Measurements from ENCODE around the gene FNDC3A. TPM values are rescaled to one million over a fixed set of nuclear protein-coding genes. Genes with fewer than 3 reads are reported as not detected.
A peak's percentile ranks its signal among the peaks of the same experiment; 100 is the strongest.

FNDC3A gene
- total RNA-seq, 2 experiments from 2014 or later, result 21.1 to 21.6 TPM

GRCh38 chr13:48955536-48955935 is 20.2 kb upstream of the FNDC3A start:
- H3K4me3 Mint-ChIP-seq, result no peak overlapping the region
- intact Hi-C loops (cut with micrococcal nuclease), result no loop called here
- no peak for DNase-seq
- no peaks in the 10 kb centered on the region for H3K36me3 Mint-ChIP-seq
- no peak overlapping the region for H3K27ac Mint-ChIP-seq
- H3K4me1 Mint-ChIP-seq (ENCODE audit: low read depth), result no peaks in the 10 kb centered on the region
- no peaks in the 10 kb centered on the region for H3K9me3 Mint-ChIP-seq
- ChIA-PET CTCF (no interaction called here), POLR2A (interaction anchor here (0.6 kb wide), 1 partner anchor 155 kb away, joined by 3 read pairs; no protein-coding TSS in a partner anchor)
- H3K27me3 Mint-ChIP-seq, result no peaks in the 10 kb centered on the region

- no peak overlapping the region for H3K27ac Mint-ChIP-seq
- POLR2A ChIA-PET, result no interaction called here
- CTCF ChIA-PET, result no interaction called here
- no peak overlapping the region for H3K4me3 Mint-ChIP-seq
- intact Hi-C loops (cut with micrococcal nuclease), result no loop called here
- no peaks in the 10 kb centered on the region for H3K4me1 Mint-ChIP-seq (ENCODE audit: low read depth)
- H3K36me3 Mint-ChIP-seq, result no peaks in the 10 kb centered on the region
- H3K9me3 Mint-ChIP-seq, result no peaks in the 10 kb centered on the region
- no peaks in the 10 kb centered on the region for H3K27me3 Mint-ChIP-seq
- DNase-seq, result no peak
Observed at GRCh38 chr13:48961379-48961778, 14.3 kb upstream of the FNDC3A start.

- intact Hi-C loops (cut with micrococcal nuclease), result no loop called here
- no peak for DNase-seq
- H3K27me3 Mint-ChIP-seq, result no peaks in the 10 kb centered on the region
- POLR2A ChIA-PET, result no interaction called here
- no peak overlapping the region for H3K4me3 Mint-ChIP-seq
- no peaks in the 10 kb centered on the region for H3K36me3 Mint-ChIP-seq
- H3K27ac Mint-ChIP-seq, result no peak overlapping the region
- no peaks in the 10 kb centered on the region for H3K4me1 Mint-ChIP-seq (ENCODE audit: low read depth)
- H3K9me3 Mint-ChIP-seq, result no peaks in the 10 kb centered on the region
- CTCF ChIA-PET, result no interaction called here
Observed at GRCh38 chr13:48962281-48962680, 13.4 kb upstream of the FNDC3A start.

- intact Hi-C loops (cut with micrococcal nuclease), result no loop called here
- Mint-ChIP-seq H3K27ac (no peak overlapping the region), H3K9me3 (no peaks in the 10 kb centered on the region), H3K36me3 (no peaks in the 10 kb centered on the region), H3K27me3 (no peaks in the 10 kb centered on the region), H3K4me3 (no peak overlapping the region), H3K4me1 (ENCODE audit: low read depth) (no peaks in the 10 kb centered on the region)
- no peak for DNase-seq
- POLR2A ChIA-PET, result no interaction called here
- CTCF ChIA-PET, result no interaction called here
Observed at GRCh38 chr13:48965736-48966135, 10.0 kb upstream of the FNDC3A start.

GRCh38 chr13:48969685-48970084 is 6.0 kb upstream of the FNDC3A start:
- ChIA-PET CTCF (no interaction called here), POLR2A (no interaction called here)
- Mint-ChIP-seq H3K4me1 (ENCODE audit: low read depth) (peaks cover 5% of the 10 kb centered on the region), H3K27me3 (no peaks in the 10 kb centered on the region), H3K9me3 (peaks cover 28% of the 10 kb centered on the region), H3K4me3 (no peak overlapping the region), H3K27ac (no peak overlapping the region), H3K36me3 (peaks cover 20% of the 10 kb centered on the region)
- intact Hi-C loops (cut with micrococcal nuclease), result no loop called here
- no peak for DNase-seq

GRCh38 chr13:48973845-48974431 is 1.8 kb upstream of the FNDC3A start:
- Mint-ChIP-seq H3K36me3 (peaks cover 33% of the 10 kb centered on the region), H3K4me3 (no peak overlapping the region), H3K27ac (no peak overlapping the region), H3K27me3 (no peaks in the 10 kb centered on the region), H3K9me3 (peaks cover 34% of the 10 kb centered on the region), H3K4me1 (ENCODE audit: low read depth) (peaks cover 26% of the 10 kb centered on the region)
- POLR2A ChIA-PET, result no interaction called here
- CTCF ChIA-PET, result no interaction called here
- no peak for DNase-seq
- intact Hi-C loops (cut with micrococcal nuclease), result loop anchor here (2.0 kb wide), 1 partner anchor 169 kb away; no protein-coding TSS in a partner anchor

GRCh38 chr13:48975101-48975855 is 434 bp upstream of the FNDC3A start:
- H3K36me3 Mint-ChIP-seq, result peaks cover 33% of the 10 kb centered on the region
- intact Hi-C loops (cut with micrococcal nuclease), result loop anchor here (1.0 to 5.0 kb wide), 5 partner anchors 91 to 938 kb away; partner anchors contain the start of genes CYSLTR2, NUDT15 and PHF11
- peak overlapping the region; percentile 71 for H3K4me3 Mint-ChIP-seq
- H3K9me3 Mint-ChIP-seq, result peaks cover 34% of the 10 kb centered on the region
- peaks cover 39% of the 10 kb centered on the region for H3K4me1 Mint-ChIP-seq (ENCODE audit: low read depth)
- peak; percentile 50 for DNase-seq
- ChIA-PET CTCF (interaction anchor here (0.7 kb wide), 1 partner anchor 271 kb away, joined by 3 read pairs; no protein-coding TSS in a partner anchor), POLR2A (interaction anchor here (0.7 to 1.8 kb wide), 8 partner anchors 45 to 443 kb away, joined by 3 to 11 read pairs (median 4); partner anchors contain the start of genes CDADC1 and RCBTB2)
- peak overlapping the region; percentile 98 for H3K27ac Mint-ChIP-seq
- H3K27me3 Mint-ChIP-seq, result no peaks in the 10 kb centered on the region

GRCh38 chr13:48976576-48977285 is 1.0 kb downstream of the FNDC3A start:
- CTCF ChIA-PET, result no interaction called here

GRCh38 chr13:48977286-48977625 is 1.5 kb downstream of the FNDC3A start:
- Mint-ChIP-seq H3K36me3 (peaks cover 33% of the 10 kb centered on the region), H3K27me3 (no peaks in the 10 kb centered on the region), H3K4me1 (ENCODE audit: low read depth) (peaks cover 50% of the 10 kb centered on the region), H3K9me3 (peaks cover 29% of the 10 kb centered on the region), H3K27ac (peak overlapping the region; percentile 95), H3K4me3 (peak overlapping the region; percentile 93)
- ChIA-PET CTCF (no interaction called here), POLR2A (interaction anchor here (1.8 kb wide), 1 partner anchor 445 kb away, joined by 5 read pairs; the partner anchor contains the start of gene RCBTB2)
- DNase-seq, result no peak
- intact Hi-C loops (cut with micrococcal nuclease), result loop anchor here (2.0 to 5.0 kb wide), 6 partner anchors 134 to 940 kb away; partner anchors contain the start of genes CAB39L, CYSLTR2, NUDT15 and PHF11

More at GRCh38 chr13:48976576-48977285, 1.0 kb downstream of the FNDC3A start:
- peak; percentile 79 for DNase-seq
- Mint-ChIP-seq H3K27me3 (no peaks in the 10 kb centered on the region), H3K4me3 (peak overlapping the region; percentile 93), H3K27ac (peak overlapping the region; percentile 95), H3K4me1 (ENCODE audit: low read depth) (peaks cover 49% of the 10 kb centered on the region), H3K36me3 (peaks cover 33% of the 10 kb centered on the region), H3K9me3 (peaks cover 32% of the 10 kb centered on the region)
- intact Hi-C loops (cut with micrococcal nuclease), result loop anchor here (2.0 to 5.0 kb wide), 6 partner anchors 134 to 939 kb away; partner anchors contain the start of genes CAB39L, CYSLTR2, NUDT15 and PHF11
- POLR2A ChIA-PET, result interaction anchor here (0.7 to 1.8 kb wide), 4 partner anchors 85 to 444 kb away, joined by 3 to 11 read pairs (median 6); partner anchors contain the start of genes CDADC1 and RCBTB2

GRCh38 chr13:48977973-48978372 is 2.3 kb downstream of the FNDC3A start:
- no peaks in the 10 kb centered on the region for H3K27me3 Mint-ChIP-seq
- H3K4me3 Mint-ChIP-seq, result peak overlapping the region; percentile 62

GRCh38 chr13:48978942-48979601 is 3.4 kb downstream of the FNDC3A start:
- ChIA-PET POLR2A (interaction anchor here (0.6 to 1.0 kb wide), 2 partner anchors 70 to 95 kb away, joined by 3 read pairs; no protein-coding TSS in a partner anchor), CTCF (no interaction called here)
- Mint-ChIP-seq H3K36me3 (peaks cover 19% of the 10 kb centered on the region), H3K9me3 (peaks cover 12% of the 10 kb centered on the region), H3K27me3 (no peaks in the 10 kb centered on the region), H3K27ac (peak overlapping the region; percentile 23), H3K4me1 (ENCODE audit: low read depth) (peaks cover 55% of the 10 kb centered on the region), H3K4me3 (peak overlapping the region; percentile 56)
- intact Hi-C loops (cut with micrococcal nuclease), result loop anchor here (5.0 kb wide), 3 partner anchors 327 to 942 kb away; partner anchors contain the start of genes CYSLTR2, NUDT15 and PHF11
- DNase-seq, result no peak

More at GRCh38 chr13:48977973-48978372, 2.3 kb downstream of the FNDC3A start:
- H3K36me3 Mint-ChIP-seq, result peaks cover 28% of the 10 kb centered on the region
- no peak for DNase-seq
- H3K4me1 Mint-ChIP-seq (ENCODE audit: low read depth), result peaks cover 55% of the 10 kb centered on the region
- ChIA-PET POLR2A (no interaction called here), CTCF (no interaction called here)
- no peak overlapping the region for H3K27ac Mint-ChIP-seq
- intact Hi-C loops (cut with micrococcal nuclease), result loop anchor here (2.0 to 5.0 kb wide), 6 partner anchors 133 to 941 kb away; partner anchors contain the start of genes CAB39L, CYSLTR2, NUDT15 and PHF11
- peaks cover 23% of the 10 kb centered on the region for H3K9me3 Mint-ChIP-seq
